ENCODE data around the gene LY9.

DNA sequence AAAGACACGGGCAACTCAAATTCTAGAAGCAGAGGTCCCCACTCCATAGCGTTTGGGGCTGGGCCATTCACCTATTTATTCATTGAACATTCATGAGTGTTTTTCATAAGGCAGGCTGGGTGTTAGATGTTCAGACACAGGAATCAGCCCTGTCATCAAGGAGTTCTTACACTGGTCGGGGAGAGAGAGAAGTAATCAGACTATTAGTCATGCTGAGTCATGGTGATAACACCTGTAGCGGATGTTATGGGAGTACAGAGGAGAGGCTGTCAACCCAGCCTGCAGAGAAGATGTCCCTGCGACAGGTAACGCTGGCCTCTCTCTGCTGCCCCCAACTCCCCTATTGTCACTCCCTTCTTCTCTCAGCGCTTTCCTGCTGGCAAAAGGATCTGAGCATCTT lies 17.2 kb downstream of the LY9 start:
- TF ChIP-seq POLR2A (IDR thresholded peaks at IDR 0.05) (no peak), CTCF (IDR thresholded peaks at IDR 0.05) (no peak)
